Fibroblast of lung (primary cell): ENCODE data around the gene C1orf105. TPM values are rescaled to one million over a fixed set of nuclear protein-coding genes. Genes with fewer than 3 reads are reported as not detected.

Source experiments
- DNase-seq, 2 donors: peaks; one replicate each; pipeline versions ENCODE4 v3.0.0 to v3.0.0-alpha.2; 2010; ENCODE audit warnings: low read depth in 2 of 2
- H2AFZ ChIP-seq: 2 replicates; pipeline ENCODE4 v1.5.1; 2012; ENCODE audit warnings: low read length, control low read depth, inconsistent platforms
- H3K27ac ChIP-seq: 2 replicates; pipeline ENCODE4 v1.5.1; 2011; ENCODE audit warnings: low read length, control low read depth; ENCODE audit not compliant: insufficient read depth
- H3K27me3 ChIP-seq: 2 replicates; pipeline ENCODE4 v1.5.1; 2011; ENCODE audit warnings: mild to moderate bottlenecking, low read length; ENCODE audit not compliant: control insufficient read depth, insufficient read depth
- H3K36me3 ChIP-seq: 2 replicates; pipeline ENCODE4 v1.5.1; 2011; ENCODE audit warnings: low read length; ENCODE audit not compliant: control insufficient read depth, insufficient read depth
- H3K4me1 ChIP-seq: 2 replicates; pipeline ENCODE4 v1.5.1; 2011; ENCODE audit warnings: low read length; ENCODE audit not compliant: control insufficient read depth, insufficient read depth; ENCODE audit errors: extremely low read depth
- H3K4me2 ChIP-seq: 2 replicates; pipeline ENCODE4 v1.5.1; 2011; ENCODE audit warnings: low read length, control low read depth; ENCODE audit not compliant: insufficient read depth; ENCODE audit errors: extremely low read depth
- H3K4me3 ChIP-seq, 4 experiments: fragments of 200-600 bp in 1 of 4; sonication (generic) in 1 of 4; replicated peaks in 1 of 4; 2 replicates each; pipeline ENCODE4 v1.5.1; 2011 to 2016; ENCODE audit warnings: low read length in 4 of 4, low read depth in 3 of 4, mild to moderate bottlenecking in 3 of 4, control low read depth in 2 of 4, inconsistent platforms in 1 of 4, mixed read lengths in 1 of 4; ENCODE audit not compliant: insufficient read depth in 1 of 4; ENCODE audit errors: control extremely low read depth in 1 of 4
- H3K79me2 ChIP-seq: 2 replicates; pipeline ENCODE4 v1.5.1; 2012; ENCODE audit warnings: mild to moderate bottlenecking, low read length, inconsistent platforms; ENCODE audit not compliant: control insufficient read depth, insufficient read depth
- H3K9ac ChIP-seq: 2 replicates; pipeline ENCODE4 v1.5.1; 2011; ENCODE audit warnings: mild to moderate bottlenecking, low read length, control low read depth; ENCODE audit not compliant: insufficient read depth
- H3K9me3 ChIP-seq: 2 replicates; pipeline ENCODE4 v1.5.1; 2012; ENCODE audit warnings: low read depth, low read length; ENCODE audit not compliant: control insufficient read depth, insufficient read depth
- H4K20me1 ChIP-seq: 2 replicates; pipeline ENCODE4 v1.5.1; 2011; ENCODE audit warnings: low read length; ENCODE audit not compliant: control insufficient read depth, insufficient read depth; ENCODE audit errors: extremely low read depth
- EZH2 ChIP-seq: IDR thresholded peaks from 2 replicates; pipeline ENCODE4 v1.5.1; 2012; ENCODE audit warnings: low read length, control low read depth, mild to moderate bottlenecking; ENCODE audit errors: missing control alignments
- polyA plus RNA-seq, 2 donors: library from polyadenylated mRNA; depleted of rRNA in 1 of 2; stranded (reverse) in 1 of 2; unstranded in 1 of 2; fragments of >200 nt; gene quantifications; 2 replicates each; pipeline ENCODE4 v1.2.1, GENCODE V29; 2011 to 2012; ENCODE audit warnings: missing spikeins in 1 of 2
- total RNA-seq: library from RNA; depleted of rRNA; stranded (reverse); fragments of >200 nt; gene quantifications from 2 replicates; pipeline ENCODE4 v1.2.1, GENCODE V29; 2014
- TF ChIP-seq, protein P1 (sequence below), 2 donors: IDR thresholded peaks in 1 of 2; conservative IDR thresholded peaks in 1 of 2; 1 replicate in 1 of 2; 2 replicates in 1 of 2; pipeline ENCODE4 v1.5.1; 2011 to 2012; ENCODE audit warnings: low read length in 2 of 2, control low read depth in 1 of 2, inconsistent platforms in 1 of 2, low read depth in 1 of 2, mild to moderate bottlenecking in 1 of 2

C1orf105 gene
- total and polyA plus RNA-seq, 2 donors (not counting 1 experiment from before 2014, with no cell fraction given), result not detected

DNA sequence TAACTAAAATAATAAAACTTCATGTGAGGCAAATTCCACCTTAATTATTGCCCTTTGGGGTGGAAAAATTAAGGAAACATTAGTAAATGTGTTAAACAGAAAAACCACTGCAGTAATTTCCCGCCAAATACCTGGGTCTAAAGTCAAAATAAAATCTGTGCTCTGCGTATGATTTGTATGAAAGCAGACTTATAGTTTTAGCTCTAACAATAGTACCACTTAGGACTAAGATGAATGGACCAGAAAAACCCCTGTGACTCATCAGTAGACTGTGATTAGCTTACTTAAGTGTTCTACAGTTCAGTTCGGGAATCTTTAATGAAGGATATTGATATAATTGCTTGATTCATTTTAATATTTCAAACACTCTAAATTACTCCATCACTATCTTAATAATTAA is 23.3 kb upstream of the C1orf105 start:
- H3K79me2 ChIP-seq, result no peaks in the 10 kb centered on the region
- no peaks in the 10 kb centered on the region for H3K9me3 ChIP-seq
- TF ChIP-seq EZH2, result no peak
- TF ChIP-seq, protein P1, sequence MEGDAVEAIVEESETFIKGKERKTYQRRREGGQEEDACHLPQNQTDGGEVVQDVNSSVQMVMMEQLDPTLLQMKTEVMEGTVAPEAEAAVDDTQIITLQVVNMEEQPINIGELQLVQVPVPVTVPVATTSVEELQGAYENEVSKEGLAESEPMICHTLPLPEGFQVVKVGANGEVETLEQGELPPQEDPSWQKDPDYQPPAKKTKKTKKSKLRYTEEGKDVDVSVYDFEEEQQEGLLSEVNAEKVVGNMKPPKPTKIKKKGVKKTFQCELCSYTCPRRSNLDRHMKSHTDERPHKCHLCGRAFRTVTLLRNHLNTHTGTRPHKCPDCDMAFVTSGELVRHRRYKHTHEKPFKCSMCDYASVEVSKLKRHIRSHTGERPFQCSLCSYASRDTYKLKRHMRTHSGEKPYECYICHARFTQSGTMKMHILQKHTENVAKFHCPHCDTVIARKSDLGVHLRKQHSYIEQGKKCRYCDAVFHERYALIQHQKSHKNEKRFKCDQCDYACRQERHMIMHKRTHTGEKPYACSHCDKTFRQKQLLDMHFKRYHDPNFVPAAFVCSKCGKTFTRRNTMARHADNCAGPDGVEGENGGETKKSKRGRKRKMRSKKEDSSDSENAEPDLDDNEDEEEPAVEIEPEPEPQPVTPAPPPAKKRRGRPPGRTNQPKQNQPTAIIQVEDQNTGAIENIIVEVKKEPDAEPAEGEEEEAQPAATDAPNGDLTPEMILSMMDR (conservative IDR thresholded peaks at IDR 0.05 in 1 of 2, IDR thresholded peaks at IDR 0.05 in 1 of 2; ENCODE audit: low read depth in 1 of 2, low read length in 2 of 2), result no peak
- H3K27ac ChIP-seq, result no peak overlapping the region
- no peaks in the 10 kb centered on the region for H3K36me3 ChIP-seq
- H3K4me3 ChIP-seq, result no peak overlapping the region
- DNase-seq, result peak; percentile 58 to 90
- no peak overlapping the region for H3K9ac ChIP-seq
- H4K20me1 ChIP-seq, result no peaks in the 10 kb centered on the region
- H3K27me3 ChIP-seq, result no peaks in the 10 kb centered on the region
- no peak overlapping the region for H2AFZ ChIP-seq
- no peak overlapping the region for H3K4me2 ChIP-seq
- peaks cover 2% of the 10 kb centered on the region for H3K4me1 ChIP-seq

DNA sequence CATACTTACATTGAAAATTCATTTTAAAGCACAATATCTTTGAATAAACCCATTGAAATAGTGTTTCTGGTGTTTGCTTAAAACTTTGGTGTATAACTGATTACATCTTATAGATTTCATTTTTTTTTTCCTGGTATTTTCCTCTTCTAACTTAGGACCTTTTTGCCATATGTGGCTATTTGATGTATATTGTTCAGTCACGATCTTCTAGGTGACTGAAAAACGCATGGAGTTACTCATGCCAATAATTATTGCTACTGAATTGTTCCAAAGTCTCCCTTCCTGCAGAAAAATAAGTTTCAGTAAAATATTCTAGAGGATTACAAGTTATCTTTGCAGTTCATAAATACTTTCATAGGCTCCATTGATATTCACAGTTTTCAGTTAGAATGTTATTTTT is 22.9 kb upstream of the C1orf105 start:
- Histone ChIP-seq H3K27me3 (no peaks in the 10 kb centered on the region), H3K9me3 (no peaks in the 10 kb centered on the region), H3K4me2 (no peak overlapping the region), H3K9ac (no peak overlapping the region), H4K20me1 (no peaks in the 10 kb centered on the region), H3K36me3 (no peaks in the 10 kb centered on the region), H2AFZ (no peak overlapping the region), H3K4me1 (peaks cover 2% of the 10 kb centered on the region), H3K4me3 (no peak overlapping the region), H3K79me2 (no peaks in the 10 kb centered on the region), H3K27ac (no peak overlapping the region)
- no peak for DNase-seq
- no peak for TF ChIP-seq EZH2
- TF ChIP-seq, protein P1 (conservative IDR thresholded peaks at IDR 0.05 in 1 of 2, IDR thresholded peaks at IDR 0.05 in 1 of 2; ENCODE audit: low read depth in 1 of 2, low read length in 2 of 2), result no peak

DNA sequence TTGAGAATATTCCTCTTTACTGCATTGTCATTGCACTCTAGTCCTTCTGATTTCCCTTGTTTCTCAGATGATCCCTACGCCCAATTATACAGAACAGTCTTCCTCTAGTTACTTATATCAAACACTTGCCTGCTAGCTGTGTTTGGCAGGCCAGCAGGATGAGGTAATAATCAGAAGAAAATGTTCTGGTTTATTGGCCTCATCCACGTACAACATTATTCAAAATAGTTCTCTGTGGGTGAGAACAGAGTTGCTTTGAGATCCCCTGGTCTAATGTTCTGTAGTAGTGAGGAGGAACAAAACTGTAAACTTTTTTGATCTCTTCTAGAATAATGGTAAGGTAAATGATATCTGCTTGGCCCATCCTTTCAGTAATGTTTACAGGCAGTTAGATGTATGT is 22.3 kb upstream of the C1orf105 start:
- Histone ChIP-seq H3K4me2 (no peak overlapping the region), H4K20me1 (no peaks in the 10 kb centered on the region), H3K36me3 (no peaks in the 10 kb centered on the region), H3K4me1 (peaks cover 2% of the 10 kb centered on the region), H3K9ac (no peak overlapping the region), H3K4me3 (no peak overlapping the region), H3K79me2 (no peaks in the 10 kb centered on the region), H3K27me3 (no peaks in the 10 kb centered on the region), H3K27ac (no peak overlapping the region), H2AFZ (no peak overlapping the region), H3K9me3 (no peaks in the 10 kb centered on the region)
- TF ChIP-seq EZH2, result no peak
- TF ChIP-seq, protein P1 (conservative IDR thresholded peaks at IDR 0.05 in 1 of 2, IDR thresholded peaks at IDR 0.05 in 1 of 2; ENCODE audit: low read depth in 1 of 2, low read length in 2 of 2), result no peak
- peak; percentile 49 to 64 for DNase-seq
